ENCODE data around the gene ZNF141.
"Not testable (repeated sequence)": the region's sequence is repeated elsewhere in the genome, so short reads cannot be mapped to it uniquely, and the experiment has no call there.

The ZNF141 gene

DNA sequence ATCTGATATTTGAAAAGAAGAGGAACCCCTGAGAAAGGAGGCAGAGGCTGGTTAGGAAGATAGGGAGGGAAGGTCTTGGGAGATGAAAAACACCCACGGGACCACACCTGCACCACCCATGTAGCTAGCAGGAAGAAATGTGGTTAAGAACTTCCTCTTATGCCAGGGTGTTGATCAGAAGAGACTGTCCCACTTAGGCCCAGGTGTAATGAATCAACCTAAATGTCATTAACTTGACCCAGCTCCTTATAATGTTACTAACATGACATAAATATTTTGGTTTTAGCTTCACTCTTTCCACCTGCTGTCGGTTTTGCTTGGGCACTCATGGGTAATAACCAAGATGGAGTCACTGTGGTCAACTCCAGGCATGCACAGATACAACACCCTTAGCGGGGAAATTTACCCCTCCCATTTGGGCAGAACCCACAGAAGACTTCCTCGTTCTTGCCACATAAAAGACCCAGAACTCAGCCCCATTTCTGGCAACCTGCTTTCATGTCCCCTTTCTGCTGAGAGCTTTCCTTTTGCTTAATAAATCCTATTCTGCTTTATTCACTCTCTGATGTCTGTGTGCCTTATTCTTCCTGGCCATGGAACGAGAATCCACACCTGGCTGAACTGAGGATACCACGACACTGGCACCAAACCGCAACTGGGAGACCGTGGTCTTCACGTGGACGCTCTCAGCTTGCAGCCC is 46.8 kb downstream of the ZNF141 start:
- in situ Hi-C loops (cut with MboI; ENCODE audit: low sequenced_read_pairs): no loop called here

DNA sequence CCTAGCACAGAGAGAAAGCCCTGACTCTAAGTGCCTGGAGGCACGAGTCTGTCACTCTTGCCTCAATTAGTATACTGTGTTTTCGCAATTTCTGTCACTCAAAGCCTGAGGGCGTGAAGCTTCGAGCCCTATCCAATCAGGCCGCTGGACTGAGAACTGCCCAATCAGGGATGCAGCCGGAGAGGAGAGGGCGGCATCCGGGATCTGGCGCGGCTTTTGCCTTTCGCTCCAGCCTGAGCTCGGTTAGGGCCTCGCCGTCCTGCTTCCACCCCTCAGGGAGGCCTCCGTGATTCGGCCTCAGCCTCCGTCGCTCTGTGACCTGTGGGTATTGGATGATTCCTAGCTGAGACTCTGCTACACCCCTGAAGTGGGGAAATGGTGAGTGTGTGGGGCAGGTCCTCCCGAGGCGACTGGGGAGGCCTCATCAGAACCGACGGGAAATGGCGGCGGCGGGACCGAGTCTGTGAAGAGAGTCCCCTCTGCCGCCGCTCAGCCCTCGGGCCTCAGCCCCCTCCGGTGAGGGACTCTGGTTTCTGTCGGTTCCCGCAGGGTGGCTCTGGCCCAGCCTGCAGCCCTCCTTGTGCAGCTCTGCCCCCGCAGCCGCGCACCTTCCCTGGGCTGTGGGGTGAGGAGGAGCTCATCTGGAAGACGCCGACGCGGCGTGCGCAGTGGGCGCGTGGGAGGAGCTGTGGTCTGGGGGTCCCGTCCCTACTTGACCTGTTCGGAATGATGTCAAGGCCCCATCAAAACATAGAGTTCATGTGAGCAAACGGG is 48.5 kb downstream of the ZNF141 start:
- in situ Hi-C loops (cut with MboI; ENCODE audit: low sequenced_read_pairs): no loop called here

DNA sequence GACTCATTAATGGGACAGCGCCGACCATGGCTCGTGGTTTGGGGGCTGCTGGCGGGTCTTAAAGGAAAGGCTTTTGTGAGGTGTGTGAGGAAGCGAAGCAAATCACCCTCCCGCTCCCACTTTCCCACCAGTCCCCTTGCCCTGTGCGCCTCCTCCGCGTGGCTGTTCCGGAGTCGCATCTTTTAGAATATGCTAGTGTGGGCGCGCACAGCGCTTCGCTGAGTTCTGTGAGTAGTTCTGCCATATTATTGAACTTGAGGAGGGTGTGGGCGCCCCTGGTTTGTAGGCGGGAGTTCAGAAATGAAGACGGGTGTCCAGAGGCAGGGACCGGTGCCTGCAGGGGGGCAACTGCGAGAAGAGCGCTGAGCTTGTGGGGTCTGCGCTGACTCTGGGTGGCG is 49.1 kb downstream of the ZNF141 start:
- in situ Hi-C loops (cut with MboI; ENCODE audit: low sequenced_read_pairs): no loop called here

DNA sequence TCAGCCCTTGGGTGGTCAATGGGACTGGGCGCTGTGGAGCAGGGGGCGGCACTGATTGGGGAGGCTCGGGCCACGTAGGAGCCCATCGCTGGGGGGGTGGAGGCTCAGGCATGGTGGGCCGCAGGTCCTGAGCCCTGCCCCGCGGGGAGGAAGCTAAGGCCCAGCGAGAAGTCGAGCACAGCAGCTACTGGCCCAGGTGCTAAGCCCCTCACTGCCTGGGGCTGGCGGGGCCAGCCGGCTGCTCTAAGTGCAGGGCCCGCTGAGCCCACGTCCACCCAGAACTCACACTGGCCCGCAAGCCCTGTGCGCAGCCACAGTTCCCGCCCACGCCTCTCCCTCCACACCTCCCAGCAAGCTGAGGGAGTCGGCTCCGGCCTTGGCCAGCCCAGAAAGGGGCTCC is 66.4 kb downstream of the ZNF141 start:
- in situ Hi-C loops (cut with MboI; ENCODE audit: low sequenced_read_pairs): no loop called here

DNA sequence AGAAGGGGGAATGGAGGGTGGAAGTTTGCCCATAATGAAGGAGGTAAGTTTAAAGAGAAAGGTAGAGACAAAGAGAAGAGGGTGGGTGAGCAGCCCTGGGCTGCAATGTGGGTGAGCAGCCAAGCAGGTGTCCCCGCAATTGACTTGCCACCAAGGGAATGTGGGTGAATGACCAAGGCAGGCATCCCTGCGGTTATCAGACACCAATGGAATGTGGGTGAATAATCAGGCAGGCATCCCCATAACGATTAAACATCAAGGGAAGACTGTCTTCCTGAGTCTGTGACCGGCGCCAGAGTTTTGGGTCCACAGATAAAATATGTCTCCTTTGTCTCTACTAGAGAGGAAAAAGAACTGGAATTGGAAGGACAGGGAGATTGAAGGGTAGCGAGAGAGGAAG is 70.7 kb downstream of the ZNF141 start:
- in situ Hi-C loops (cut with MboI; ENCODE audit: low sequenced_read_pairs): not testable (repeated sequence)

DNA sequence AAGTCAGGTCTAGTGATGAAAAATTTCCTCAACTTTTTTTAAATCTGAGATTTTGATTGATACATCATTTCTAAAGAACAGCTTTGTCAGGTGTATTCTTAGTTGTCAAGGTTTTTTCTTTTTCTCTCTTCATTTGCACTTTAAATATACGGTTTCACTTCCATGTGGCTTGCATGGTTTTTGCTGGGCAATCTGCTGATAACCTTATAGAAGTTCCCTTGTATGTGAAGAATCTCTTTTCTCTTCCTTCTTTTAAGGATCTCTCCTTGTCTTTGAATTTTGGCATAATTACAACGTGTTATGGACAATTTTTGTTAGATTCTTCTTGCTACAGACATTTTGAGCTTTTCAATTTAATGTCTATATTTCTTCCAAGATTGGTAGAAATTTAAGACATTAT is 85.0 kb downstream of the ZNF141 start:
- in situ Hi-C loops (cut with MboI; ENCODE audit: low sequenced_read_pairs): no loop called here

Measured in HL-60/S4 treated with retinoic acid at 250 ng/mL for 4 days and 3 days (cell line).